Measurements from ENCODE around the gene ZWILCH.
"Not testable (repeated sequence)": the region's sequence is repeated elsewhere in the genome, so short reads cannot be mapped to it uniquely, and the experiment has no call there.

The ZWILCH gene

GRCh38 chr15:66581972-66582537, 76.9 kb downstream of the ZWILCH start:
- H3K36me3 ChIP-seq: peaks cover 17% of the 10 kb centered on the region
- TF ChIP-seq CTCF (IDR thresholded peaks at IDR 0.05; ENCODE audit: low read depth, low read length): no peak
- H3K4me1 ChIP-seq: no peaks in the 10 kb centered on the region; the same call in 1 of the 2 replicates
- DNase-seq: peak; percentile 70
- no peaks in the 10 kb centered on the region for H3K9me3 ChIP-seq
- H3K4me3 ChIP-seq (ENCODE audit: low read depth, low read length): peak overlapping the region; percentile 99
- H3K27me3 ChIP-seq: no peaks in the 10 kb centered on the region

- Histone ChIP-seq H3K4me3 (ENCODE audit: low read depth, low read length) (no peak overlapping the region), H3K36me3 (peaks cover 40% of the 10 kb centered on the region), H3K27me3 (no peaks in the 10 kb centered on the region), H3K4me1 (peaks cover 10% of the 10 kb centered on the region), H3K9me3 (no peaks in the 10 kb centered on the region)
- DNase-seq: no peak
- TF ChIP-seq CTCF (IDR thresholded peaks at IDR 0.05; ENCODE audit: low read depth, low read length): no peak
These were observed 81.2 kb downstream of the ZWILCH start for GRCh38 chr15:66586155-66586976.

- peaks cover 45% of the 10 kb centered on the region for H3K36me3 ChIP-seq
- no peak overlapping the region for H3K4me3 ChIP-seq (ENCODE audit: low read depth, low read length)
- no peak for DNase-seq
- peaks cover 17% of the 10 kb centered on the region for H3K4me1 ChIP-seq
- no peaks in the 10 kb centered on the region for H3K27me3 ChIP-seq
- no peaks in the 10 kb centered on the region for H3K9me3 ChIP-seq
- no peak for TF ChIP-seq CTCF (IDR thresholded peaks at IDR 0.05; ENCODE audit: low read depth, low read length)
These were observed 81.9 kb downstream of the ZWILCH start for GRCh38 chr15:66587020-66587419.

- DNase-seq: no peak
- Histone ChIP-seq H3K4me3 (ENCODE audit: low read depth, low read length) (no peak overlapping the region), H3K36me3 (peaks cover 49% of the 10 kb centered on the region), H3K9me3 (no peaks in the 10 kb centered on the region), H3K27me3 (no peaks in the 10 kb centered on the region), H3K4me1 (peaks cover 21% of the 10 kb centered on the region)
- no peak for TF ChIP-seq CTCF (IDR thresholded peaks at IDR 0.05; ENCODE audit: low read depth, low read length)
These were observed 82.6 kb downstream of the ZWILCH start for GRCh38 chr15:66587749-66588148.

- no peak for TF ChIP-seq CTCF (IDR thresholded peaks at IDR 0.05; ENCODE audit: low read depth, low read length)
- H3K4me1 ChIP-seq: peaks cover 27% of the 10 kb centered on the region
- H3K27me3 ChIP-seq: no peaks in the 10 kb centered on the region
- peaks cover 49% of the 10 kb centered on the region for H3K36me3 ChIP-seq
- H3K4me3 ChIP-seq (ENCODE audit: low read depth, low read length): no peak overlapping the region
- DNase-seq: no peak
- H3K9me3 ChIP-seq: no peaks in the 10 kb centered on the region
These were observed 83.4 kb downstream of the ZWILCH start for GRCh38 chr15:66588537-66588936.

- H3K27me3 ChIP-seq: no peaks in the 10 kb centered on the region
- peaks cover 30% of the 10 kb centered on the region for H3K4me1 ChIP-seq
- no peaks in the 10 kb centered on the region for H3K9me3 ChIP-seq
- TF ChIP-seq CTCF (IDR thresholded peaks at IDR 0.05; ENCODE audit: low read depth, low read length): no peak
- H3K4me3 ChIP-seq (ENCODE audit: low read depth, low read length): no peak overlapping the region
- H3K36me3 ChIP-seq: peaks cover 49% of the 10 kb centered on the region
- DNase-seq: no peak
These were observed 83.8 kb downstream of the ZWILCH start for GRCh38 chr15:66588971-66589370.

- peaks cover 32% of the 10 kb centered on the region for H3K4me1 ChIP-seq
- H3K27me3 ChIP-seq; H3K4me3 ChIP-seq (ENCODE audit: low read depth, low read length); DNase-seq; H3K9me3 ChIP-seq: not testable (repeated sequence)
- peaks cover 46% of the 10 kb centered on the region for H3K36me3 ChIP-seq
These were observed 84.3 kb downstream of the ZWILCH start for GRCh38 chr15:66589429-66589828.
